HG03039 (cell line): ENCODE results near the gene DPPA4.
"Not testable (repeated sequence)": the region's sequence is repeated elsewhere in the genome, so short reads cannot be mapped to it uniquely, and the experiment has no call there.

Experiments
- ATAC-seq: cut with Tn5 transposase; IDR thresholded peaks from one replicate; pipeline ENCODE4 v1.9.1; 2021; ENCODE audit warnings: mild to moderate bottlenecking, moderate library complexity; ENCODE audit not compliant: unreplicated experiment

DPPA4 gene, protein sequence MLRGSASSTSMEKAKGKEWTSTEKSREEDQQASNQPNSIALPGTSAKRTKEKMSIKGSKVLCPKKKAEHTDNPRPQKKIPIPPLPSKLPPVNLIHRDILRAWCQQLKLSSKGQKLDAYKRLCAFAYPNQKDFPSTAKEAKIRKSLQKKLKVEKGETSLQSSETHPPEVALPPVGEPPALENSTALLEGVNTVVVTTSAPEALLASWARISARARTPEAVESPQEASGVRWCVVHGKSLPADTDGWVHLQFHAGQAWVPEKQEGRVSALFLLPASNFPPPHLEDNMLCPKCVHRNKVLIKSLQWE

DNA sequence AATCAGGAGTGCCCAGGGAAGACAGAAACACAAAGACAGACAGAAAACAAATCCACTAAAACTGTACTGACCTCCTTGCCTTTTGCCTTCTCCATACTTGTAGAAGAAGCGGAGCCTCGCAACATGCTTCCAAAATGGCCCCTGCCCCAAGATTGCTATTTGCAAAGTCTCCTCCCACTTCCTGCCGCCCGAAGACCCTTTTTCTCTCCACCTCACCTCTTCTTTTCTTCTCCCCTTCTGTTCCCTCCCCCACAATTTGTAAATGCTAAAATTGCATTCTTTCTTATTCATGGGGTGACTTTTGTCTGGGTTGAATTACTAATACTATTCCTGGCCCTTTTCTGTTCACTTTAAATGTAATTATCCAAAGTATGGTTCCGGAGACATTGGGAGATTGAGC is at the start of gene DPPA4:
Gene DPPA4 (minus strand): TSS at position 154 of the 400 bp plus-strand sequence. CDS start 29 bp downstream, at position 125.
- ATAC-seq: no peak

- ATAC-seq: no peak
Measured at GRCh38 chr3:109385442-109386318, 48.3 kb upstream of the DPPA4 start.

DNA sequence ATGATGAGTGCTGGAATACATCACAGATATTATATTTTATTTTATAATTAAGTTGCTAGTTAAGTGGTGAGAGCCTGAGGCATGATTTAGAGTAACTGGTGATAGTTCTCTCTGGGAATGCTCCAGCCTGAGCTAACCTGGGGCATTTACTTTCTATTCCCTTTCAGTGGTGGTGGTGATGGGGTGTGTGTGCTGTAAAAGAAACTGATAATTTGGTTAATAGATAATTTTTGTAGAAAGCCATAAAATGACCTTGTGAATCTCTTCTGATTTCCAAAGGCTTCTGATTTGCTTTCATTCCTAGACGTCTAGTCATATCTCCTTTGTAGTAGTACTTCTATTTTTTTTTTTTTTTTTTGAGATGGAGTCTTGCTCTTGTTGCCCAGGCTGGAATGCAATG is 46.8 kb upstream of the DPPA4 start:
- no peak for ATAC-seq

DNA sequence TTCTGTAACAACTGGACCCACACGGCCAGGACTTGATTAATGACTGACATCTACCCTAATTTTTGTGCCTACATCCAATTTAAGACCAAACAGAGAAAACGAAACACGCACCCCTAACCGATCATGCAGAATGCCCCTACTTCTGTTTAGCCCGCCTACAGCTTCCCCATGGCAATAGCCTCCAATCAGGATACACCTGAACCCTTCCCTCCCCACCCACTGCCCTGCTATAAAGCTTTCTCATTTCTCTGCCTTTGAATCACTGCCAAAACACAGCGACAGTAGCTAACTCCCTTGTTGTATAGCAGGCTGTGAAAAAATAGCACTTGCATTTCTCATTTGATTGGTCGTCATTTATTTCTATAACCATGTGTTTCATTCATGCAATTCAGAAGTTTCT is 45.2 kb upstream of the DPPA4 start:
- no peak for ATAC-seq

DNA sequence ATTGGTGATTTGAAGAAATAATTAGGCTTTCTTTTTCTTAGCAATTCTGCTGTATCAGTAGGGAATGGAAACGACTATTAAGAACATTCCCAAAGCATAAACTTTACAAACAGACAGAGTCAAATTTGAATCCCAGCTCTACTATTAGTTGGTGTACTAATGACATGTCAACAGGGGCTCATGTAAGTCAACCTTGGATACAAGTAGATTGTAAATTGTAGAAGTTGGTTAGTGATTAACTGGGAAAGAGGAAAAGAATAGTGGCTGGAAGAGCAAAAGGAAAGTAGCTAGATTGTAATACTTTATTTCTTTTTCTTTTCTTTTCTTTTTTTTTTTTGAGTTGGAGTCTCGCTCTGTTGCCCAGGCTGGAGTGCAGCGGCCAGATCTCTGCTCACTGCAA is 38.6 kb upstream of the DPPA4 start:
- ATAC-seq: no peak

DNA sequence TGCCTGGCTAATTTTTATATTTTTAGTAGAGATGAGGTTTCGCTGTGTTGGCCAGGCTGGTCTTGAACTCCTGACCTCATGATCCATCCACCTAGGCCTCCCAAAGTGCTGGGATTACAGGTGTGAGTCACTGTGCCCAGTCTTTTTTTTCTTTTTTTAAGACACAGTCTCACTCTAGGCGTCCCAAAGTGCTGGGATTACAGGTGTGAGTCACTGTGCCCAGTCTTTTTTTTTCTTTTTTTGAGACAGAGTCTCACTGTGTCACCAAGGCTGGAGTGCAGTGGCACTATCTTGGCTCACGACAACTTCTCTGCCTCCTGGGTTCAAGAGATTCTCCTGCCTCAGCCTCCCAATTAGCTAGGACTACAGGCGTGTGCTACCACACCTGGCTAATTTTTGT is 37.1 kb upstream of the DPPA4 start:
- ATAC-seq: not testable (repeated sequence)

DNA sequence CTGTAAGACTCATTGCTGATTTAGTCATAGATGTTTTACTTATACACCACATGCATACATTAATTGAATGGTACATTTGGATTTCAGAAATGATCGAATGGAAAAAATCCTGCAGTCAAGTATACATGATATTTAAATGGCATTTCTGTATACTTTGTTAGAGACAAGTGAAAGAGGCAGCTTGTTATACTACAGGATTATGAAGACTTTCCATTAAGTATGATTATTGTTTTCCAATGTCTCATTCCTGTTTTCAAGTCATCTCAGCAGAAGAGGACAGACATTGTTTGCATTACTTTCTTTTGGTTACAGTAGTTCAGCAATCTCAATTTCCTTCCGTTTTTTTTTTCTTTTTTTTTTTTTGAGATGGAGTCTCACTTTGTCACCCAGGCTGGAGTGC is 36.6 kb upstream of the DPPA4 start:
- no peak for ATAC-seq

- ATAC-seq: no peak
Measured at GRCh38 chr3:109372639-109373038, 35.3 kb upstream of the DPPA4 start.

- ATAC-seq: no peak
Measured at GRCh38 chr3:109369510-109369909, 32.2 kb upstream of the DPPA4 start.

- ATAC-seq: no peak
Measured at GRCh38 chr3:109364088-109364487, 26.7 kb upstream of the DPPA4 start.

- no peak for ATAC-seq
Measured at GRCh38 chr3:109363634-109364033, 26.3 kb upstream of the DPPA4 start.

GRCh38 chr3:109362823-109363222 is 25.5 kb upstream of the DPPA4 start:
- ATAC-seq: no peak

- ATAC-seq: not testable (repeated sequence)
Measured at GRCh38 chr3:109358809-109359208, 21.5 kb upstream of the DPPA4 start.

DNA sequence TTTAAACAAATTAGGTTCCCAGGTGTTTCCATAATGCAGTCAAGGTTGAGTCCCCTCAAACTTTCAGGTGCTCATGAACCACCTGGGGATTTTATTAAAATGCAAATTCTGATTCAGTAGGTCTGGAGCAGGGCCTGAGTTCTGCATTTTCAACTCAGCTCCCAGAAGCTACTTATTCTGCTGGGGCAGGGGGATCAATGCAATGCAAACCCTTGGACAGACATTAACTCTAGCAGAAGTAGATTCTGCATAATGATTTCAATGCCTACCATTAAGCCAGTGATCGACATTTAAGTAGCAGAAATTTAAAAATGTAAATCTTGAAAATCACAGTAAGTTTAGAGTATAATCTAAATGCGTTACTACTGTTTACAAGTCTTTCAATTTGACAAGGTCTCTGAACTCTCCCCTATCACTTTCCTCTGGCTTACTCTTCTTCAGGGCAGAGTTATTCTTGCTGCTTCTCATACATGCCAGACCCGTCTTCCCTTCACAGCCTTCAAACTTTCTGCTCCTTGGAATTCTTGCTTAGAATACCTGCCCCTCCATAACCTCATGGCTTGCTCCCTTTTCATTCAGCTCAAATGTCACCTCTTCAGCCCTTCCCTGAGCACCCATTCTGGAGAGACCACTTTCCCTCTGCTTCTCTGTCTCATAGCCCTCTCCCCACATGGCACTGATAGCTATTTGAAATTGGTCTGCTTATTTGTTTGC is 19.3 kb upstream of the DPPA4 start:
- ATAC-seq: no peak

- no peak for ATAC-seq
Measured at GRCh38 chr3:109355625-109356441, 18.5 kb upstream of the DPPA4 start.

DNA sequence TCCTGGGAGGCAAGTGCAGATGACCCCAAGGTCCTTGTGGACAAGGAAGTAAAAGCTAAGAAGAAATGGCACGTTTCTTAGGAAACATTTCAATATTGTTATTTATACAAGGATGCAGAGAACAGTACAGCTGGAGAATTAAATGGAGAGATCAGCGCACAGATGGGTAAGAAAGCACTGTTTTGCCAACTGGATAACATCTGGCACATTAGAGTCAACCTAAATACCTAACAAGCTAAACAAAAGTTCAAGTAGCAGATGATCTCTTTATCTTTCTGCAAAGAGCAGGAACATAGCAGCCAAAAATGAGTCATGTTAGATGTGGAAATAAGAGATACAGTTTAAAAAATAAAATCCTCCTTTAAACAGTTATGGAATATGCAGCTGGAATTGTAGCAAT is 15.7 kb upstream of the DPPA4 start:
- no peak for ATAC-seq

DNA sequence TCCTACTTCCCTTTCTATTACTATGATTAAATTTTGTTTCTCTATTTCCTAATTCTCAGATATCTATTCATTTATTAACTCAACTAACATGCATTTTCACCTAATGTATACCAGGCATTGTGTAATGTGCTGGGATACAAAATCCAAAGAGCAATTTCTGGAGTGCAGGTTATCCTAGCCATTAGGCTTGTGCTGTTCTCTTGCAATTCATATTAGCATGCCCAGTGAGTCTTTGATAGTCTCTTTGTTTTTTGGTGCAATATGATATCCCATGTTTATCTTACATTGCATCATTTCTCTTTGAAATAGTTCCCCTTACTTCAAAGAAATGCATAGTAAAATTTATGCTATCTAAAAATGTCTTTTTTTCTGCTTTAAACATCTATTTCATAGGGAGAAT is 13.9 kb upstream of the DPPA4 start:
- ATAC-seq: no peak

- no peak for ATAC-seq
Measured at GRCh38 chr3:109346770-109347295, 9.5 kb upstream of the DPPA4 start.

GRCh38 chr3:109346099-109346498 is 8.8 kb upstream of the DPPA4 start:
- ATAC-seq: no peak
